Spleen (tissue), 7 donors: ENCODE data around the gene RNF128.

ENCODE experiments used
- POLR2A ChIP-seq, 3 donors: fragments of 450-650 bp; IDR thresholded peaks; one replicate each; pipeline ENCODE4 v1.5.1; 2017; ENCODE audit warnings: antibody characterized with exemption in 3 of 3, mild to moderate bottlenecking in 1 of 3
- POLR2AphosphoS5 ChIP-seq, 3 donors: sonication (generic); formaldehyde crosslinking; IDR thresholded peaks; one replicate each; pipeline ENCODE4 v1.5.1; 2017; ENCODE audit warnings: antibody characterized with exemption in 3 of 3
- TF ChIP-seq, protein P1 (sequence below), 11 experiments: fragments of 200-600 bp in 7 of 11; fragments of 450-650 bp in 4 of 11; sonication (generic) in 4 of 11; IDR thresholded peaks in 8 of 11; conservative IDR thresholded peaks in 3 of 11; 1 replicate in 7 of 11; 2 replicates in 4 of 11; pipeline versions ENCODE4 v1.4.0 to v1.8.0; 2016 to 2021; ENCODE audit warnings: antibody characterized with exemption in 11 of 11, inconsistent platforms in 4 of 11, mild to moderate bottlenecking in 1 of 11
- donor health status: DM: no; HTN: no; CAD: no; lungs with moderate emphysema.
- donor health status: DM: no; HTN: no; CAD: no.
- donor health status: DM: no; HTN: no; CAD: no.

DNA sequence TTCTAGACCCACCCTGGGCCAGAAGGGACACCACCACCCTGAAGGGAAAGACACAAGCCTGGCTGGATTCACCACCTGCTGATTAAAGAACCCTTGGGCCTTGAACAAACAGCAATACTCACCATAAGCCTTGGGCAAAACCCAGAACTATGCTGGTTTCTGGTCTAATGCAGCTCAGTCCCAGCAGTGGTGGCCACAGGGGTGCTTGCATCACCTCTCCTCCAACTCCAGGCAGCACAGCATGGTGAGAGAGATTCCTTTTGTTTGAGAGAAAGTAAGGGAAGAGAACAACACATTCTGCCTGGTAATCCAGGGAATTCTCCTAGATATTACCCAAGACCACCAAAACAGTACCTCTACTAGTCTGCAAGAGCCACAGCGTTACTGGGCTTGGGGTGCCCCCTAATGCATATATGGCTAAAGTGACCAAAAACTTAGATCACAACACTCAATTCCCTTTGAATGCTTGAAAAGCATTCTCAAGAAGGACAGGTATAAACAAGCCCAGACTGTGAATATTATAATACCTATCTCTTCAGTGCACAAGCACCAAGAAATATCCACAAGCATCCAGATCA is 25.7 kb downstream of the RNF128 start:
- TF ChIP-seq POLR2AphosphoS5 (IDR thresholded peaks at IDR 0.05) (no peak), POLR2A (IDR thresholded peaks at IDR 0.05) (no peak)
- TF ChIP-seq, protein P1, sequence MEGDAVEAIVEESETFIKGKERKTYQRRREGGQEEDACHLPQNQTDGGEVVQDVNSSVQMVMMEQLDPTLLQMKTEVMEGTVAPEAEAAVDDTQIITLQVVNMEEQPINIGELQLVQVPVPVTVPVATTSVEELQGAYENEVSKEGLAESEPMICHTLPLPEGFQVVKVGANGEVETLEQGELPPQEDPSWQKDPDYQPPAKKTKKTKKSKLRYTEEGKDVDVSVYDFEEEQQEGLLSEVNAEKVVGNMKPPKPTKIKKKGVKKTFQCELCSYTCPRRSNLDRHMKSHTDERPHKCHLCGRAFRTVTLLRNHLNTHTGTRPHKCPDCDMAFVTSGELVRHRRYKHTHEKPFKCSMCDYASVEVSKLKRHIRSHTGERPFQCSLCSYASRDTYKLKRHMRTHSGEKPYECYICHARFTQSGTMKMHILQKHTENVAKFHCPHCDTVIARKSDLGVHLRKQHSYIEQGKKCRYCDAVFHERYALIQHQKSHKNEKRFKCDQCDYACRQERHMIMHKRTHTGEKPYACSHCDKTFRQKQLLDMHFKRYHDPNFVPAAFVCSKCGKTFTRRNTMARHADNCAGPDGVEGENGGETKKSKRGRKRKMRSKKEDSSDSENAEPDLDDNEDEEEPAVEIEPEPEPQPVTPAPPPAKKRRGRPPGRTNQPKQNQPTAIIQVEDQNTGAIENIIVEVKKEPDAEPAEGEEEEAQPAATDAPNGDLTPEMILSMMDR (IDR thresholded peaks at IDR 0.05 in 8 of 11, conservative IDR thresholded peaks at IDR 0.05 in 3 of 11) = no peak
